AG08396 (cell line): ENCODE measurements around the gene NIPAL4.
"Not testable (repeated sequence)": the region's sequence is repeated elsewhere in the genome, so short reads cannot be mapped to it uniquely, and the experiment has no call there.

Experiments used
- DNase-seq: peaks from one replicate; pipeline ENCODE4 v3.0.0; 2012; ENCODE audit warnings: low spot score, mixed read lengths

The NIPAL4 gene

DNA sequence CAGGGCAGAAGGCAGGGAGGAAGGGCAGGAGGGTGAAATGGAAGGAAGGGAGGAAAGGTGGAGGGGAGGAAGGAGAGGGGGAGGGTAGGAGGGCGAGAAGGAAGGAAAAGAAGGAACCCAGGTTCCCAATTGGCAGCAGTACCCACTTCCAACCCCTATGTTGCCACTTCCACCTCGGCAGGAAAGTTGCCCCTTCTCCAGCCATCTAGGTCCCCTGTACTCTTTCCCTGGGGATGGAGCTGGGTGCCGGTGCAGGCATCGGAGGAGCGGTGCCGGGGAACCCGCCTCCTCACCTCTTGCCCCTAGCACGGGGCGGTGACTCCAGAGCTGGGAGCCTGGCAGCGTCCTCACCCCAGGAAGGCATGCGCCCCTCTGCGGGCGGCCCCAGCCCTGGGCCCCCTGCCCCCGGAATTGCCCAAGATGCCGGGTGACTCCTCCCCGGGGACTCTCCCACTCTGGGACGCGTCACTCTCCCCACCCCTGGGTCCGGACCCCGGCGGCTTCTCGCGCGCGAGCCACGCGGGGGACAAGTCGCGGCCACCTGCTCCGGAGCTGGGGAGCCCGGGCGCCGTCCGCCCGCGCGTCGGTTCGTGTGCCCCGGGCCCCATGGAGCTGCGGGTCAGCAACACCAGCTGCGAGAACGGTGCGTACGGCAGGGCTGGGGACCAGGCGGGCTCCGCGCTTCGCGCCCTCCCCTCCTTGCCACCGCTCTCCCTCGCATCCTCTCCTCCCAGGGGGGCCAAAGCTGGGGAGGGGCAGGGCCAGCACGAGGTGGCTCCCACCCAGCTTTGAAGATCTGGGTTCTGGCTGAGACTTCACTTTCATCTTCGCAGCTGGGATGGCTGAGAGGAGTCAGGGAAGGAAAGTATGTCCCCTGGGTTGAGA lies at the start of gene NIPAL4:
Gene NIPAL4 (plus strand): TSS at position 499 of the 885 bp plus-strand sequence. CDS start 108 bp downstream, at position 607.
- DNase-seq, result peak; percentile 45

DNA sequence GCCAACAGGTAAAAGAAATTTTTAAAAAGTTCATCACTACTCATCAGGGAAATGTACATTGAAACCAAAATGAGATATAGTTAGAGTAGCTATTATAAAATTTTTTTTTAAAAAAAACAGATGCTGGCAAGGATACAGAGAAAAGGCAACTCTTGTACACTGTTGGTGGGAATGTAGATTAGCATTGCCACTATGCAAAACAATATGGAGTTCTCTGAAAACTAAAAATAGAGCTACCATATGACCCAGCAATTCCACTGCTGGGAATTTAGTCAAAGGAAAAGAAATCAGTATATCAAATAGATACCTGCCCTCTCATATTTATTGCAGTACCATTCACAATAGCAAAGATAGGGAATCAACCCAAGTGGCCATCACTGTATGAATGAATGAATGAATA lies 44.2 kb upstream of the NIPAL4 start:
- DNase-seq, result no peak

DNA sequence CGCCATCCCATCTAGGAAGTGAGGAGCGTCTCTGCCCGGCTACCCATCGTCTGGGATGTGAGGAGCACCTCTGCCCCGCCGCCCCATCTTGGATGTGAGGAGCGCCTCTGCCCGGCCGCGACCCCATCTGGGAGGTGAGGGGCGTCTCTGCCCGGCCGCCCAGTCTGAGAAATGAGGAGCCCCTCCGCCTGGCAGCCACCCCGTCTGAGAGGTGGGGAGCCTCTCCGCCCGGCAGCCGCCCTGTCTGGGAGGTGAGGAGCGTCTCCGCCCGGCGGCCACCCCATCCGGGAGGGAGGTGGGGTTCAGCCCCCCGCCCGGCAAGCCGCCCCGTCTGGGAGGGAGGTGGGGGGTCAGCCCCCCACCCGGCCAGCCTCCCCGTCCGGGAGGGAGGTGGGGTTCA lies 40.5 kb upstream of the NIPAL4 start:
- not testable (repeated sequence) for DNase-seq

DNA sequence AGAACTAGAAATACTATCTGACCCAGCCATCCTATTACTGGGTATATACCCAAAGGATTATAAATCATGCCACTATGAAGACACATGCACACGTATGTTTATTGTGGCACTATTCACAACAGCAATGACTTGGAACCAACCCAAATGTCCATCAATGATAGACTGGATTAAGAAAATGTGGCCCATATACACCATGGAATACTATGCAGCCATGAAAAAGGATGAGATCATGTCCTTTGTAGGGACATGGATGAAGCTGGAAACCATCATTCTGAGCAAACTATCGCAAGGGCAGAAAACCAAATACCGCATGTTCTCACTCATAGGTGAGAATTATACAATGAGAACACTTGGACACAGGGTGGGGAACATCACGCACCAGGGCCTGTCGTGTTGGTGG lies 30.1 kb upstream of the NIPAL4 start:
- DNase-seq, result not testable (repeated sequence)

DNA sequence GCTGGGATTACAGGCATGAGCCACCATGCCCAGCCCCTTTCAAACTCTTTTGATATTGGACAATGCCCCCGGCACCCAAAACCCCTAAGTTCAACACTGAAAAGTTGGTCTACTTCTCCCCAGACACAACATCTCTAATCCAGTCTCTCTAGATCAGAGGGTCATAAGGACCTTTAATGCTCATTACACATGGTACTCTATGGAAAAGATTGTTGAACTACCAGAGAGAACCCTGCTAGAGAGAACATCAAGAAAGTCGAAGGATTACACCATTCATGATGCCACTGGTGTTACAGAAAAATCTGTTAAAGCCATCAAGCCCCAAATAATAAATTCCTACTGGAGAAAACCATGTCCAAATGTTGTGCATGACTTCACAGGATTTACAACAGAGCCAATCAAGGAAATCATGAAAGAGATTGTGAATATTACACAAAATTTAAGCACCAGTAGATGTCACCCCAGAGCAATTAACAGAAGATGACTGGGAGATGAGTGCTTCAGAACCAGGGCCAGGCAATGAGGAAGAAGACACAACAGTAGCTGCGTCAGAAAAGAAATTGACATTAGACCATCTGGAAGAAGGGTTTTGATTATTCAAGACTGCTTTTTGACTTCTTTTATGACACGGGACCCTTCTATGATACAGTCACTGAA lies 28.3 kb upstream of the NIPAL4 start:
- DNase-seq, result peak; percentile 62

DNA sequence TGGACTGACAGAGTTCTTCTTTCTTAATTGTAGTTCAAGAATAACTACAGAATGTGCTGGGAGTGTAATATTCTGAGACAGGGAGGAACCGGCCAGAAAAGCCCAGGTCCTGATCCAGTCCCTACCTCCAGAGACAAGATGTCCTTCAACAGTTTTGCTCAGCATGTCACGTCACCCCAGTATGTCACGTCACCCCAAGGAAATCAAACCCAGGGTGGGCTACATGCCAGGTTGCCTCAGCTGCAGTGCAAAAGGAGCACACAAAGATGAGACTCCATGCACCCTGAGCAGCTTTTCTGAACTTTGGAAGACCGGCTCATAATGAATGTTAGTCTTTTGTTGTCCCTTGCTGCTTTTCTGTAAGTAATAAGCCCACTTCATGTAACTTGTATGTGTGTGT lies 25.9 kb upstream of the NIPAL4 start:
- DNase-seq, result no peak

DNA sequence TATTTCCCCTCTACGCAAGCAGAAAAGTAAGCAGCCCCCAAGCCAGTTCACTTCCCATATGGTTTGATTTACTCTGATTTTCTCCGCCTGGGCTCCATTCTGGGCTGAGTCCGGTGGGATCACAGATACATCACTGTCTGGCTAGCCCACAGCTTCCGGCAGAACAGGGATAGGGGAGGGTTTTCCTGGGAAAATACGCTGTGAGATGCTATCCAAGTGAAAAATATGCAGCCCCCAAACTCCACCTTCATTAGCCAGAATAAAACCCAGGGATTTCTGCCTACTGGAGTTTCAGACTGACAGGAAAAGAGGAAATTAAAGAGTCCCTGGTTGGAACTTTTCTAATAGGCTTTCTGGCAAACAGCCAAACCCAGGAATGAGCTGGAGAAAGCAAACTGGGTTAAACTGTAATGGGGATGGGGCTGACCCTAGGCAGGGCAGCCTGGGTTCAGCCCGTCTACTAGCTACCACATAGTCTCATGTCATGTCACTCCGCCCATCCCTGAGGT lies 16.9 kb upstream of the NIPAL4 start:
- DNase-seq, result no peak

DNA sequence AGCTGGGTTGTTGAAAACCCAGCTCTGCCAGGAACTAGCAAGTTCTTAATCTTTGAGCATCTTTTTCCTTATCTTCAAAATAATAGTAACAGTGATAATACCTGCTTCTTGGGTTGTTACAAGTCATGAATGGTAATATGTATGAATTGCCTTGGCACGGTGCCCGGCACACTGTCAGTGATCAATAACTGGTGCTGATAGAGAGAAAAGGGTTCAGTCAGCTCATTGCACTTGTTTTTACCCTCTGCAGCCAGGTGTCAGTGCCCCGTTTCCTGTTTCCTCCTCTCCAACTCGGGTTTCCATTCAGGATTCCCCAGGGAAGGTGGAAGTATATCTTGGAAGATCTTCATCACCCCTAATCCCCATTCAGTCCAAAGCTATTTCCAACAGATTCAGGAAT lies 15.8 kb upstream of the NIPAL4 start:
- DNase-seq, result no peak

DNA sequence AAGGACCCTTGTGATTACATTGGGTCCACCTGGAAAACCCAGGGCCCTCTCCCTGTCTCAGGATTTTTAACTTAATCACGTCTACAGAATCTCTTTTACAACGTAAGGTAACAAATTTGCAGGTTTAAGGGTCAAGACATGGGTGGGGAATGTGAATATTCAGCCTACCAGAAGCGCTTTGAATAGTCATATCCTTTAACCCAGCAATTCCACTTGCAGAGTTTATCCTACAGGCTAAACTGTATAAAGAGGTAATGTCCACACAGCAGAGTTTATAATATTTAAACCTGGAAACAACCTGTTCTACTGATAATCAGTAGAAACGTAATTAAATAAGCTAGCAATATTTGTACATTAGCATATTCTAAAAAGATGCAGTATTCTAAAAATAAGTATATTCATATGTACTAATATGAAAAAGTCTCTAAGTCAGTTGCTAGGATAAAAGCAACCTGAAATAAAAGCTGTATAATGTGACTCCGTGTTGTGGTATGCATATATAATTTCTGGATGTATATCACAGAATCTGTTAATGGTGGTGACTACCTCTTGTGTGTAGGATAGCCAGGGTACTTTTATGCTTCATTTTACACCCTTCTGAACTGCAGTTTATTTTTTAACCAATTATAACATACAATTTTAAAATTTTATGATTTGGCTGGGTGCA lies 14.1 kb upstream of the NIPAL4 start:
- DNase-seq, result no peak

DNA sequence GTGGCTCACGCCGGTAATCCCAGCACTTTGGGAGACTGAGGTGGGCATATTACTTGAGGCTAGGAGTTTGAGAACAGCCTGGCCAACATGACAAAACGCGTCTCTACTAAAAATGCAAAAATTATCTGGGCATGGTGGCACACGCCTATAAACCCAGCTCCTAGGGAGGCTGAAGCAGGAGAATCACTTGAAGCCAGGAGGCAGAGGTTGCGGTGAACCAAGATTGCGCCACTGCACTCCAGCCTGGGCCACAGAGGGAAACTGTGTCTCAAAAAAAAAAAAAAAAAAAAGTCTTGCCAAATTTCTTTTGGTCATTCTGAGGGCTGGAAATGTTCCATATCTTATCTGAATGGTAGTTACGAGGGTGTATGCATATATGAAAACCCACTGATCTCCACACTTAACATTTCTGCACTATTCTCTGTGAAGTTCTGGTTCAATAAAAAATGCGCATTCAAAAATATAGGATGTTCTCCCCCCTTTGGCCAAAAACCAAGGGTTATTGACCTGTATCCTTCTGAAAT lies 13.5 kb upstream of the NIPAL4 start:
- DNase-seq, result no peak

DNA sequence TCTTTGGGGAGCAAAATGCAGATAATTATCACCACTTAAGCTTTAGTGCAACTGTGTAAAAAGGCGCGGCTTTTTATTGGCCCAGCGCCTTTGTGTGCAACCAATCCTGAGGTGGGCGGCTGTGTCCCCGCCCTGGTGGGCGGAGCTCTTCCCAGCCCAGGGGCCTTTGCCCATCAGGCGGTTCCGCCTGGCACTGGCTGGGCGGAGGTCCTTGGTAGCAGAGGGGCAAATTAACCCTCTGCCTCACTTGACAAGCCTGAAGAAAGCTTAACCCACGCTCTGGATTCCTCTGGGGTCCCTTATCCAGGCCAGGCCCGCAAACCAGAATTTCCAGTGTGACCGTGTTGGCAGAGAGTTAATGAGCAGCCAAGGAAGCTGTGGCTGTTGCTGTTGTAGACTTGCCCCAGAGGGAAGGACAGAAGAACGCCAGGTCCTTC lies 12.8 kb upstream of the NIPAL4 start:
- DNase-seq, result no peak

DNA sequence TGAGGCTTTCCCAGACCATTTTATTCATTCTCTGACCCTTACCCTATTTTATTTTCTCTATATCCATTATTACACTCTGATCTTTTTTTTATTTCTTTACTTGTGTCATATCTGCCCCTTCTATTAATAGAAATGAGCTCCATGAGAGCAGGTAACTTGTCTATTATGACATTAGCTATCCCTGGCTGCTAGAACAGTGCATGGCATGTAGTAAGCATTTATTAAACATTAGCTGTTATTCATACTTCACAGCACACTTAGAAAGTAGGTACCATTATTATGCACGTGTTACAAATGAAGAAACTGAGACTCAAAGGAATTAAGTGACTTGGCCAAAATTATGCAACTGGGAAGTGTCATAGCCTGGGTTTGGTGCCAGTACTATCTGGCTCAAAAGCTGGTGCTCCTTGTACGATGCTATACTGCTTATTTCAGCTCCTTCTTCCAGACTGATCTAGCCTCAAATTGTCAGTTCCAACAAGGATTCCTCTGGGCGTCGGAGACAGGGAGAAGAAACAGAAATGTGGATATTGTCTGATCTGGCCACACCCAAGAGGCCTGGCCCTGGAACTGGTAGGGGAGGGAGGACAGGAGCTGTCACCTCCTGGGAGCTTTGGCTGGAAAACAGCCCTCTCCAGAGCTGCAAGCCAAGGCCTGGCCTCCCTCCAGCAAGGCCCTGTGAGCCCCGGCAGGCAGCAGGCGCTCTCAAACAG lies 10.8 kb upstream of the NIPAL4 start:
- no peak for DNase-seq

DNA sequence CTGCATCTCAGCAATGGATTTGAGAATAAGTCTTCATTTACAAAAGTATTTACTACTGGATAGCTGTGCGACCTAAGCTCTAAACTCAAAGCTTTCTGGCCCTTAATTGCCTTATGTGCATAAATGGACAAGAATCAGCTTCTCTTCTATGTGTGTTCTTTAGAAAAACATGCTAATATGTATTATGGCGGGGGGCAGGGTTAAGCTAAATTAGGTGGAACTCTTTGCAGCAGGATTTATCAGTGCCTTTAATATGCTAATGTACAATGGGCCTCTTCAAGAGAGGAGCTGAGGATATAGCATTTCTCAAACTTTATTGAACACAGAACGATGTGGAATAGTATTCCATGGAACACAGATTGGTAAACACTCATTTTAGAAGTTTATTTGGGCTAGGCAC lies 10.0 kb upstream of the NIPAL4 start:
- no peak for DNase-seq

DNA sequence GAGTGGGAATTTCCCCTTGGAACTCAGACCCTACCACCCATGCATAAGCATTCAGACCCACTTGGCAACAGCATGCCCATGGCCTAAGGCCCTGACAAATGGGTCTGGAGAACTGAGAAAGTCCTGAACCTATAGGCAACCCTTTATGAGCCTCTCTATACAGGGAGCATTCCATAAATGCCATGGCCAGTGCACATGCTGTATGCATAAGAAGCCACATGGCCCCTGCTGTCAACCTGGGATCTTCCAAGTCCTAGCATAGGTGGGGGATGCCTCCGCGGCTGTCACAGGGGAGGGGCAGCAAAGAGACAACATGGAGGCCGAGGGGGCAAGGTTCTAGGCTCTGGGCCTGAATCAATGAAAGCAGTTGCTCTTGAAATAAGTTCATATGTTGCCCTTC lies 8.2 kb upstream of the NIPAL4 start:
- DNase-seq, result no peak

DNA sequence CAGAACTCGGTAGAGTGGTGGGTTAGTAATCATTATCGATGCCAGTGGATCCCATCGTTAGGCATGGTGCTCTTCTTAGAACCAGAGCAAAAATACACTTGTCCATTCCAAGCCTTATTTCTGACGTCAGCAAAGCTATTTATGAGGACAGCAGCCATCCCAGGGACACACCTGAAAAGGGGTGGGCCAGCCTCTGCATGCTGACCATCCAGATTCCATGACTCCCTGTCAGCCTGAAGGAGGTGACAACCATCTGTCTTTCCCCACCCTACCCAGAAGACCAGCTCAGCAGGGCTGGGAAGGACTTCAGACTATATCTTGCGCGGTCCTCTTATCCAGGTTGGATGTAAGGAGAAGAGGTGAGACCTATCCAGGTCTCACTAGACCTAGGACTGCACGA lies 5.7 kb upstream of the NIPAL4 start:
- no peak for DNase-seq

DNA sequence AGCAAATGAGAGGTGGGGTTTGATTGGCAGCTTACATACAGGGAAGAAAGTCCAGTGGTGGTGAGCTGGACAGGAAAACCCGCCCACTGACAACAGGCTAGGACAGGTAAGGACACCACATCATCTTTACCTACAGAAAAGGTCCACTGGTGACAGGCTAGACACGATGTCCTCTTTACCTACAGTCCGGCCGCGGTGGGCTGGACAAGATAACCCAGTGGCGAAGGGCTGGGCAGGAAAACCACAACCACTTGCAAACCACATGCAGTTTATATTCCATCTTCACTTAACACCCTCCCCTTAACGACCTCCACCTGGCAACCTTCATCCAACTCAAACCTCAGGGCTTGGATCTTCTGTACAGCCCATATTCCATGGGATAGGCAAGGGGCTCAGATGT lies 5.0 kb upstream of the NIPAL4 start:
- DNase-seq, result no peak

DNA sequence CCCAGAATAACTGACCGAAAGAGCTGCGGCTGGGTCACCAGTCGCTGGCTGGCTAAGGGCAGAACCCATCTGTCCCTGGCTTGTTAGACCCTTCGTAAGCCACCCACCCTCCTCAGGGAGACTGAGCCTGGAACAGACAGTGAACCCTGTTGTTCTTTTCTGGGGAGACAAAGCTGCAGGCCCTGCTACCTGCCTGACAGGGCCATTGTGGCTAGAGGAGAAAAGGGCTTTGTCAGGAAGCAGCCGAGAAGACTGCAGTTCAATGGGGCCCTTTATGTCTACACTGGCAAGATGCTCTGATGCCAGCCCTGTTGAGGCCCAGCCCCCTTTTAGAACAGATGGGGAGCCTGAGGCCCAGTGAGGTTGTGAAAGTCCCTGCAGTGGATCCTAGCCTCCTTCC lies 3.7 kb upstream of the NIPAL4 start:
- no peak for DNase-seq

DNA sequence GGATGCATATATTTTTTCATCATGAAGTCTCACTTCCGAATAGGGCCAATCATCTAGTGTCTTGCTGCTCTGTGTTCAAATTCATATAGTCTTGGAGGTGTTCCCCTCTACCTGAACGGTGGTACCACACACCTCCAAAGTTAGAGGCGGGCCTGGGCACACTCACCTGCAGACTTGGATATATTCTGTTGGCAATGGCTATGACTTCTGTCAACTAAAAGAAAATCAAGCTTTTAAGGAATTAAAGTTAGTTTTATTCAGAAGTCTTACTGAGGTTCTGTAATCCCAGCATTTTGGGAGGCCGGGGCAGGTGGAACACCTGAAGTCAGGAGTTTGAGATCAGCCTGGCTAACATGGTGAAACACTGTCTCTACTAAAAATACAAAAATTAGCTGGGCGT lies 2.6 kb upstream of the NIPAL4 start:
- no peak for DNase-seq

DNA sequence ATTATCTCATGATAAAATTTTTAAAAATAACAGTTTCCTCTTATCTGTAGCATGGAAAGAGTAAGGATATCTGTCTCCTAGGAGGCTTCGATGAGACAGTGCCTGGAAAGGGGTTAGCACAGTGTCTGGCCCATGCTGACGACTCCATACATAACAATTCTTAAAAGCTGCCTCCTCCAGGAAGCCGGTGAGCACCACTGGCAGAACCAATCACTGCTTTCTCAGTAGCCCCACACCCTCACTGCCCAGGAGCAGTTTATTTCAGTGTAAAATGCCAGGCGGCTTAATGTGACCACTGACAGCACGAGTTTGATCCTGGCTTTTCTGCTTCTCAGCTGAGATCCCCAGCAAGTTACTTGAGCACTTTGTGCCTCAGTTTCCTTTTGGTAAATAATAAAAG lies 1.2 kb upstream of the NIPAL4 start:
- DNase-seq, result no peak

DNA sequence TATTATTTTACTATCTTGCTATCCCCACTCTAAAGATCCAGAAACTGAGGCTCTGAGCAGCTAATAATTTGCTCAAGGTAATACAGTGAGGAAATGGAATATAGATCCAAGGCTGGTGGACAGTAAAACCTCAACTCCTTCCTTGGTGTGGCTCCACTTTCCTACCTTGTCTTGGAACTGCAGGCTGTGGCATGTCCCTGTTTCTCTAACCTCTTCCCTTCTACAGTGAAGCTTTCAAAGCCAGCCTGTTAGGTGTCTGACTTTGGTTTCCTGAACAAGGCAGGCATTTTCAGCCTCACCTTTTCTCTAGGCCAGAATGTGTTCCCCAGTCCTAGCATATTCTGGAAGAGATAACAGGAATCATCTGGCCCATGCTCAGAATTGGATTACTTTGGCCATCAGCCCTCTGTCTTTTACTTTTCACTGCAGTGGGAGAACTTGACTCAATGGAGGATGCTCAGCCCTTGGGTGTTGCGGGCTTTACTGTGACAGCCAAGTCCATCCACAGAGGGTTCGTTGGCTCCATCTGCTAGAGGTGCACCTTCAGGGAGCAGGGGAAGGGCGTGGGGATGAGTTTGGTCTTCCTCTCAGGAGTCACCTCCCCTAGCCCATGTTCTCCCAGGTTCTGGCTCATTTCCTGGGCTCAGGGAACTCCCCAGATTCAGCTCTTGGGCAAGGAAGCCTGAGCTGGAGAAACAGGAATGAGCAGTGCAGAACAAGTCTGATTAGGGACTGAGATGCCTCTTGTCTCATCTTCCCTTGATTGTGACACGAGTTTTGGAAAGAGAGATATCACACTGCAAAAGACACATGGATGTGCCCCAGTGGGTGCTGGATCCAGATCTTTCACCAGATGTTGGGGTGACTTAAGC lies 1.1 kb downstream of the NIPAL4 start:
- no peak for DNase-seq

DNA sequence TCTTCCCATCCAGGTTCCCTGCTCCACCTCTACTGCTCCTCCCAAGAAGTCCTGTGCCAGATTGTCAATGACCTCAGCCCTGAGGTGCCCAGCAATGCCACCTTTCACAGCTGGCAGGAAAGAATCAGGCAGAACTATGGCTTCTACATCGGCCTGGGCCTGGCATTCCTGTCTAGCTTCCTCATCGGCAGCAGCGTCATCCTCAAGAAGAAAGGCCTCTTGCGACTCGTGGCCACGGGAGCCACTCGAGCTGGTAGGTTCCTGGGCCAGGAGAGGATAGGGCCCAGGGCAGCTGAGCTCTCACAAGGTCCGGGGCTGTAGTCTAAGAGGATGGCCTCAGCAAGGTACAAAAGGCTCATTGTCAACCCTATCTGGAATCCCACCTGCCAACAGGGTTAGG lies 3.1 kb downstream of the NIPAL4 start:
- no peak for DNase-seq
